Measurements from ENCODE around the gene BPTF. TPM values are rescaled to one million over a fixed set of nuclear protein-coding genes. Genes with fewer than 3 reads are reported as not detected.
"Not testable (repeated sequence)": the region's sequence is repeated elsewhere in the genome, so short reads cannot be mapped to it uniquely, and the experiment has no call there.

Gene BPTF
- total and polyA plus RNA-seq, 12 donors: 17.3 to 91.6 (median 62.2) TPM

GRCh38 chr17:67838538-67838937, 13.2 kb downstream of the BPTF start:
- Histone ChIP-seq H3K27ac (no peak overlapping the region), H3K4me1 (replicated peaks in 1 of 2) (peaks cover 16 to 36% of the 10 kb centered on the region in 2 donors), H3K4me3 (no peak overlapping the region), H3K27me3 (no peaks in the 10 kb centered on the region), H3K9me3 (replicated peaks in 1 of 3) (no peaks in the 10 kb centered on the region), H3K36me3 (replicated peaks in 1 of 2) (no peaks in the 10 kb centered on the region)
- DNase-seq: peak in 1 of 7 donors; percentile 10
- TF ChIP-seq POLR2A (IDR thresholded peaks at IDR 0.05) (no peak), CTCF (IDR thresholded peaks at IDR 0.05) (no peak)
- WGBS, 4 donors: 78 to 90% (median 87%) methylated on average over 3 of the region's 3 CpGs
- intact Hi-C loops (cut with DNase I): no loop called here

- peaks cover 0 to 19% of the 10 kb centered on the region in 2 donors for H3K4me1 ChIP-seq (replicated peaks in 1 of 2)
- no peaks in the 10 kb centered on the region for H3K9me3 ChIP-seq (replicated peaks in 1 of 3)
- H3K27ac ChIP-seq: no peak overlapping the region
- intact Hi-C loops (cut with DNase I): no loop called here
- no peak for TF ChIP-seq CTCF (IDR thresholded peaks at IDR 0.05)
- no peak for TF ChIP-seq POLR2A (IDR thresholded peaks at IDR 0.05)
- 93 to 97% (median 97%) methylated on average over 2 of the region's 2 CpGs for WGBS, 4 donors
- H3K4me3 ChIP-seq: no peak overlapping the region
- no peak for DNase-seq
- H3K36me3 ChIP-seq (replicated peaks in 1 of 2): no peaks in the 10 kb centered on the region
- H3K27me3 ChIP-seq: no peaks in the 10 kb centered on the region
Observed at GRCh38 chr17:67841992-67842391, 16.7 kb downstream of the BPTF start.

- no peak for DNase-seq
- Histone ChIP-seq H3K4me3 (no peak overlapping the region), H3K27ac (no peak overlapping the region), H3K4me1 (replicated peaks in 1 of 2) (peaks cover 0 to 22% of the 10 kb centered on the region in 2 donors), H3K27me3 (no peaks in the 10 kb centered on the region), H3K36me3 (replicated peaks in 1 of 2) (no peaks in the 10 kb centered on the region), H3K9me3 (replicated peaks in 1 of 3) (no peaks in the 10 kb centered on the region)
- intact Hi-C loops (cut with DNase I): no loop called here
- TF ChIP-seq POLR2A (IDR thresholded peaks at IDR 0.05) (no peak), CTCF (IDR thresholded peaks at IDR 0.05) (no peak)
Observed at GRCh38 chr17:67842648-67843047, 17.3 kb downstream of the BPTF start.

GRCh38 chr17:67845374-67845773, 20.1 kb downstream of the BPTF start:
- WGBS, 4 donors: 92 to 95% (median 92%) methylated on average over 5 of the region's 5 CpGs
- Histone ChIP-seq H3K9me3 (replicated peaks in 1 of 3) (no peaks in the 10 kb centered on the region), H3K27ac (no peak overlapping the region), H3K4me1 (replicated peaks in 1 of 2) (peaks cover 0 to 26% of the 10 kb centered on the region in 2 donors), H3K4me3 (no peak overlapping the region), H3K36me3 (replicated peaks in 1 of 2) (no peaks in the 10 kb centered on the region), H3K27me3 (no peaks in the 10 kb centered on the region)
- no peak for TF ChIP-seq POLR2A (IDR thresholded peaks at IDR 0.05)
- TF ChIP-seq CTCF (IDR thresholded peaks at IDR 0.05): no peak
- no peak for DNase-seq
- intact Hi-C loops (cut with DNase I): no loop called here

GRCh38 chr17:67848189-67848588, 22.9 kb downstream of the BPTF start:
- DNase-seq; H3K36me3 ChIP-seq (replicated peaks in 1 of 2); intact Hi-C loops (cut with DNase I); H3K4me3 ChIP-seq; H3K27me3 ChIP-seq; H3K27ac ChIP-seq; H3K9me3 ChIP-seq (replicated peaks in 1 of 3): not testable (repeated sequence)
- H3K4me1 ChIP-seq (replicated peaks in 1 of 2): peaks cover 0 to 15% of the 10 kb centered on the region in 2 donors
- 74 to 84% (median 80%) methylated on average over 5 of the region's 5 CpGs for WGBS, 4 donors

- H3K4me1 ChIP-seq (replicated peaks in 1 of 2): peaks cover 0 to 20% of the 10 kb centered on the region in 2 donors
- H3K4me3 ChIP-seq; H3K36me3 ChIP-seq (replicated peaks in 1 of 2); H3K9me3 ChIP-seq (replicated peaks in 1 of 3); intact Hi-C loops (cut with DNase I); DNase-seq; H3K27me3 ChIP-seq; H3K27ac ChIP-seq: not testable (repeated sequence)
- WGBS, 4 donors: 85 to 87% (median 86%) methylated on average over 3 of the region's 3 CpGs
Observed at GRCh38 chr17:67848846-67849245, 23.5 kb downstream of the BPTF start.

All from adrenal gland (tissue), 12 donors.